ENCODE measurements around the gene LEPR.

Gene LEPR

DNA sequence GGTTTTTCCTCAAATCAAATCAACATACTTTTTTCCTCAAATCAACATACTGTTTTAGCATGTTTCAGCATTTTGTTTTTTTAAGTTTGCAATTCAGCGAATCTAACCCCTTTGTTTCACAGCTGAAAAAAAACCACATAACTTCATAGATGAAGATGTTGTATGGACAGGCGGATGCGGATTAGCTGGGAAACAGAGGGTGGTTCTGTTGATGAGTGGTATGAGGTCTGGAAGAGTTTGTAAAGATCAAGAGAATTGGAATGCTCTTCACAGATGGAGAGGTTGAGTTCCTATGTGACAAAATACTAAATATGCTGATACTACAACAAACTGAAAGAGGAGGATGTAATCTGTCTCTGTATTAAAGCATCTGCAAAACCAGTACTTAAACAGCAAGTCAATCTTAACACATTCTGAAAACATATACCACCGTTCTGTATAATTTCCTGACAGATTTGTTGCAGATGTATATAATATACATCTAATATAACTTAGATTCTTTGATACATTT is 10.6 kb upstream of the LEPR start:
- no peak for DNase-seq (ENCODE audit: low spot score)

DNA sequence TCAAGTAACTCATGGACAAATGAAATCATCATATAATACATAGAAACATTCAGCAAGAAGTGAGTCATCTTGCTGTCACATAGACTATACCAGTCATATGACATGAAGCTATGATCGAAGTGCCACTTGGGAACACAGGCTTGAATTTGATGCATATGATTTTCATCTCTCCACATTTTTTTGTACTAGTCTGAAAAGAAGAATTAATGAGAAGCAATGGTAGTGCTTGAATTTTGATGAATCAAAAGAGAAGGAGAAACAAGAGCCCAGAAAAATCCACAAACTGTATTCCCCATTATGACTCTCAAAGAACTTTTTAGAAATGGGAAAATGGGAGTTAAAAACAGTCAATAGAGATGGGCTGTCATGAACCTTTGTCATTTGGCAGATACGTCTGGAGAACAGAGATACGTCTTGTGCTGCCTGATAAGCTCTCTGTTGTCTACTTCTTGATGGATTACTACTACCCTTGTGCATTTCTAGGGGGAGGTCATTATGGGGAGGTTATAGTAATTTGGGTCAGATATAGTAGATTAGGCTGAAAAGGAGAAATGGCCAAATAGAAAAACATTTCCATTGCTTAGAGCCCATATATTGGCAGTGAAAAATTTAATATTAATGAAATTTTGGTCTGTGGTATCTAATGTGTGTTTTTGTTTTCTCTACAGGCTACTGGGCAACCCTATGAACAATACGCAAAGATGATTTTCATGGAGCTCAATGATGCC is 8.0 kb upstream of the LEPR start:
- DNase-seq (ENCODE audit: low spot score) = no peak

DNA sequence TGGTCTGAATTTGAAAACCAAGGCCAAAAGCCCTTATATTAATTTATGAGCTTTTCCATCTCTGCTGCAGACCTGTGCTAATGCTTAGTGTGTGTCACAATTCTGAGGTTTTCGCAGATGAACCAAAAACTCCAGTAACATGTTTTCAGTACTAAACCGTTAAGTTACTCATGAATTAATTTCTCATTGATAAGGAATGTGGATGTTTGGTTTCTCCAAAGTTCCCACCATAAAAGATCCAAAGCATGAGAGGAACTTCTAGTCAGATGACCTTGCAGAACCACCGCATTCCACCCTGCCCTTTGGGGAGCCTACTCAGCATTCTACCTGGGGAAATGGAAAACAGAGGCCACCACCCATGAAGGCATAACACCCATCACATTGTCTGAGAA is 7.5 kb upstream of the LEPR start:
- no peak for DNase-seq (ENCODE audit: low spot score)

DNA sequence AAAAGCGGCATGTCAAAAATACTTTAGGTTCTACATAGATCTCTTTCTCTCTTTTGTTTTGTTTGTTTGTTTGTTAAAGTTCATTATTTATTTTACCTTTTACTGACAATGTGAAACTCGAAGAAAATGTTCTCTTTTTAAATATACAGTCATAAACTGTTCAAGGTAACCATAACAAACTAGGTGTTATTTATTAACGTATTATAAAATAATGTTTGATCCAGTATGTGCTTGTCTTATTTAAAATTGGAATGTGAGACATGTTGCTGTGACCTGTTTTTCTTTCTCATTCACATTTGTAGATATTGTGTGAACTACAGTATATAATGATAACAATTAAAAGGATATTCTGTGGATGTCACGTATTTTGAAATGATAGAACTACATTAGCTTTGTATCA is 5.9 kb upstream of the LEPR start:
- no peak for DNase-seq (ENCODE audit: low spot score)

DNA sequence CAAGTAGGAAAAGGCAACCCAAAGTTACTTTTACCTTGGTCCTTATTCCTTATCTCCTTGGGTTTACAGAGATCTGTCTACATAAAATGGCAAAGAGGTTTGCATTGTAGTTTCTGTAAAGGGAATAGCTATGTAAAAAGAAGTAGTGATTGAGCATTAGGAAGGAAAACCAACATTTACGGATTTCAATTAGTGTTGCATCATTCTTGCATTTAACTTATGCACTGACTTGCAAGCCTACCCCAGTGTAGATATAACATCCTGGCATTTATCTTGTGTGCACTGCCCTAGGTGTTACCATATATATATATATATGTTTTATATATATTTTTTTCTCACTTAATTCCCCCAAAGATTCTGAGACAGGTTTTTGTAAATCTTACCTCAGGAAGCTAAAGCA is 3.7 kb upstream of the LEPR start:
- no peak for DNase-seq (ENCODE audit: low spot score)

DNA sequence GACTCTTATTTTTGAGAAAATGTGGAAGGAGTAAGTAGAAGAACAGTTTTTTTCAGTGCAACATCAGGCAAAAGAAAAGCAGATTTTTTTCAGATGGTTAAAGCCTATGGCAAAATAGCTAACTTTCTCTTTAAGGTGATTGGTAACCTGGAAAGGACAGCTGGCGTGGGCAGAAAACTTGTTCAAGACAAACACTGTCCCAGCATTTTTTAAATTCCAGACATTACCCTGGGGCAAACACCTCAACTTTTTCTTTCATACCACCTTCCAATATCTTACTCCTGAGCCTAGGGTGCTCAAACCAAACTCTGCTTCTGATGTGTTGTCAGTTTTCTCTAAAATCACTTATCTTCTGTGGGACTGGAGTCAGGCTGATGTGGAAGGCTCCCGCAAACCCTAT is 2.7 kb upstream of the LEPR start:
- DNase-seq (ENCODE audit: low spot score) = no peak

DNA sequence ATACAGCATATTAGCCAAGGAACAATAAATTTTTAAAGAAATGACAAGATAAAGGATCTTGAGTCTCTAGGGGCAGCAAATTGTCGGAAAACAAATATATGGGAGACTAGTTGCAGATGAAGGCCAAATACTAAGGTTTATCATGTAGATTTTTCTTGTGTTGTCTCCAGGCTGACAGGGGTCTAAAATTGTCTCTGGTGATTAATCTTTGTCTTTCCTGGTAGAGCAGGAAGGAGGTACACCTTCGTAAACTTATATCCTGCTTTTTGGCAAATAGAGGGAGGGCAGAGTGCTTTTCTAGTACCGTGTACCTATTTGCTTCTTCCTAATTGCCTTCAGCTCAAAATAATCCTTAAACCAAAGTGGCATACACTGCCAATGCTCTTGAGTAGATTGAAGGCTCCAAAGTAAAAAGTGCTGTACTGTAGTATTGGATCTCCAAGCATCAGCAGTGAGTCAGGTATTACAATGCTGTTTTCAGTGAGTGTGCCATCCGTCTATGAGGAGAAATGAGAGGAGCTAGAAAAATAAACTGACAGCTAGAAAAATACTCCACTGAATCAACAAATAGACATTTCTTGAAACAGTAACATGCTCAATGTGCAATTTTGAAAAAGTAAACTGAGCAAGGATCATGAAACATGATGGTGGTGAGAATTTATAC is 1.8 kb upstream of the LEPR start:
- DNase-seq (ENCODE audit: low spot score) = no peak

DNA sequence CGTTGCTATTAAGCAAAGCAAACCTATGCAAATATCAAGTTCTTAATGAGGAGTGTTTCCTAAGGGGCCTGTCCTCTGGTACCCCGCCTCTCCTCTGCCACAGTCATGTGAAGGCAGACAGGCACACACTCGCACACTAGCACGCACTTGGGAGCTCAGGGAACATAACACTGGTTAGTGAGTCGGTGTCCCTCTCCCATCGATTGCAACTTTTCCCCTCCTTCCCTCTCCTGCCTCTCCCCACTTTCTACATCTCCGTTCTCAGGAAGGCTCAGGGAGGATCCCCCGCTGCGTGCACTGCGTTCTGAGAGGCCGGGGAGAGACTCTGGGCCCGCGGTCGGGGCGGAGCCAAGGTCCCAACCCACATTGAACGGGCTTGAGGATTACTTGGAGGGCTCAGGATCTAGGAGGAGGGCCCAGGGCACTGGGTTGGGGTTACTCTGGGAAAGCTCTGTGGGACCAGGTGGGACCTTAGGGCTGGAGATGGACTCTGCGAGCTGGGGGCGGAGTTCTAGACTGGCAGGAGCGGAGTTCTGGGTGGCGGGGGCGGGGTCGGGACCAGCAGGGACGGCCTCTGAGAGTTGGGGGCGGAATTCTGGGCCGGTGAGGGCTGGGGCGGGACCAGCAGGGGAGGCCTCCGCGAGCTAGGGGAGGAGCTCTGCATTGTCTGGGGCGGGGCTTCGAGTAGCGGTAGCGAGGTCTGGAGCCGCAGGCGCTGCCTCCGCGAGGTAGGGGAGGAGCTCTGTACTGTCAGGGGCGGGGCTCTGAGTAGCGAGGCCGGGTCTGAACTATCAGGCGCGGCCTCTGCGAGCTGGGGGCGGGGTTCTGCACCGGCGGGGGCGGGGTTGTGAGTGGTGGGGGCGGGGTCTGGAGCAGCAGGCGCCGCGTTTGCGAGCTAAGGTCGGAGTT is 533 bp upstream of the LEPR start:
- peak; percentile 95 for DNase-seq (ENCODE audit: low spot score)

DNA sequence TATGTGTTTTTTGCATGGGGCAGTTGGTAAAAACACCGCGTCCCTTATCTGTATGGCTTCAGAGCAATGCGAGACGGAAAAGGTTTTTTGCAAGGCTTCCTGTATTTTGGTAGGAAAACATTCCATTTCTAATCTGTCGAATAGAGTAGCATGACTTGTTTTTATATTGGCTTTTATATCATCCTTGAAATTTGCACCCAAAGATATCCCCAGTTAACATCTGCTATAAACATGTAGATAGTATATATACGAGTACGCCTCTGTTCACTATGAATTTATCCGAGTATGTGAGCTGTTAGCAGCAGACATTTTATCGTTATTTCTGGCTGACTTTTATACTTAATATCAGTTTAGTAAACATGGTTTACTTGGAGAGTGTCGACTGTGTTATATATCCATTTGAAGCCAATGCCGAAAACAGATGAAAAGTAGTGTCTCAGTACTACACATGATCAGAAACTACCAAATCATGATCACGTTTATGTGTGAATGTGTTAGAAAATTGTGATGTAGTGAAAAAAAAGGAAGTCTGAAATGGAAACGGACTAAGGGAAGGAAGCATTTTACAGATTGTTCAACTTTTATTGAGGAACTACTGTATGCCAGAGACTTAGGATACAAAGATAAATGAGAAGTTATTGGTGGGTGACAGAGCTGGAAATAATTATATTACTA is 1.0 kb downstream of the LEPR start:
- no peak for DNase-seq (ENCODE audit: low spot score)

DNA sequence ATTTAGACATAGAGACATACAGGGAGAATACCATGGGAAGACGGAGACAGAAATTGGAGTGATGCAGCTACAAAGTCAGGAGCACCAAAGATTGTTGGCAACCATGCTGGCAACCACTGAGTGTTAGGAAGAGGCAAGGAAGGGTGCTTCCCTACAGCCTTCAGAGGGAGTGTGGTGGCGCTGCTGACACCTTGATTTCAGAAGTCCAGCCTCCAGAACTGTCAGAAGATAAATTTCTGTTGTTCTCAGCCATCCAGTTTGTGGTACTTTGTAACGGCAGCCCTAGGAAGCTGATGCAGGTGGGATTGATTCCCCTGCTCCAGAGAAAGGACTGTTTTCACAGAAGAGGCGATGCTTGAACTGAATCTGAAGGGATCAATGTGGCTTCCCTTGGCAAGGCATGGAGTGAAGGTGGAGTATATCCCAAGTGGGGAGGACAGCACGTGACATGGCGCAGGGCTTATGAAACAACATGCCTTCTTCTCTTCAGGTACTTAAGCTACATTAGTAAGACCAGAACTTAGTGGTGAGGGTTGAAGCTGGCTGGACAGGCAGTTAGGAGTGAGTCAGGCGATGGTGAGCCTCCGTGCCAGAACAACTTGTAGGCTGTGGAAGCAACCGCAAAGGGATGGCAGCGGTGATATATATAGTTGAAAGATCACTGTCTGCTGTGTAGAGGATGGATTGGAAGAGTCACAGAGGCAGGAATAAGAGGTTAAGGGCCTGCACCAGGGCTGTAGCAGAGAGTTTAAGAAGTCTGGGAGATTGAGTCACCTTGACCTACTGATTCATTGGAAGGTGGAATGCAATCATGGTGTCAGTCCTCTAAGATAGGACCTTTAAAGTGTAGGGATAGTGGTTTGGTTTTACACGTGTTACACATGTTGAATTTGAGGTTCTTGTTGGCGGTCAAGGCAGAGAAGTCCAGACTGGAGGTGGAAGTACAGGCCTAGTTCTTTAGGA is 2.1 kb downstream of the LEPR start:
- no peak for DNase-seq (ENCODE audit: low spot score)

DNA sequence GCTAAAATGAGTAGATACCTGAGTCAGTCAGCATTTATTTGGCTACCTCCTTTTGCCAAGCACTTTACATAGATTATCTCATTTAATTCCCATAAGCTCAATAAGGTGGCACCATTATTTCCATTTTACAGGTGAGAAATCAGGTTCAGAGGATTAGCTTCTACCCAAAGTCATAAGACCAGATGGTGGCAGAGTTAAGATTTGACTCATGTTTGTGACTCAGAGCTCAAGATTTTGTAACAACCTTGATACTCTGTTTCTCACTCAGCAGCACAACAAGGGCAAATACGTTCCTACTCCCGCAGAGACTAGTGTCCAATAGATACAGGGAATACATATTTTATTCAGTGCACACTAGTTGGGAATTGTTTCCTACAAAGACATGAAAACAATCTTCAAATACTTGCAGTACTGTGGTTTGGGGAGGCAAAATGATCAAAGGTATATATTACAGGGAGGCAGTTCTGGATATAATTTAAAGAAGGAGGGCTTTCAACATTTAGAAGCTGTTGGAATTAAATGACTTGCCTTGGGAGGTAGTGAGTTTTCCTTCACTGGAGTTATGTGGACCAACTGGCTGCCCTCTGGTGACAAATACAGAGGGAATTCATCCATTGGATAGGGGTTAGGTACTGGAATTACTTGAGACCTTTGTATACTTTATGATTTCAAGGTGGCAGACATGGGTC is 3.6 kb downstream of the LEPR start:
- peak; percentile 20 for DNase-seq (ENCODE audit: low spot score)

DNA sequence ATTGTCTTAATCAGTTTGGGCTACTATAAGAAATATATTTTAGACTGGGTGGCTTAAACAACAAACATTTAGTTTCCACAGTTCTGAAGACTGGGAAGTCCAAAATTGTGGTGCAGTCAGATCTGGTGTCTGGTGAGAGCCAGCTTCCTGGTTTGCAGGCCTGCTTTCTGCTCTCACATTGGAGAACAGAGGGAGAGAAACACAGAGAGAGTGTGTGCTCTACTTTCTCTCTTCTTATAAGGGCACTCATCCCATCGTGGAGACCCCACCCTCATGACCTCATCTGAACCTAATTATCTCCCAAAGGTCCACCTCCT is 4.1 kb downstream of the LEPR start:
- no peak for DNase-seq (ENCODE audit: low spot score)

DNA sequence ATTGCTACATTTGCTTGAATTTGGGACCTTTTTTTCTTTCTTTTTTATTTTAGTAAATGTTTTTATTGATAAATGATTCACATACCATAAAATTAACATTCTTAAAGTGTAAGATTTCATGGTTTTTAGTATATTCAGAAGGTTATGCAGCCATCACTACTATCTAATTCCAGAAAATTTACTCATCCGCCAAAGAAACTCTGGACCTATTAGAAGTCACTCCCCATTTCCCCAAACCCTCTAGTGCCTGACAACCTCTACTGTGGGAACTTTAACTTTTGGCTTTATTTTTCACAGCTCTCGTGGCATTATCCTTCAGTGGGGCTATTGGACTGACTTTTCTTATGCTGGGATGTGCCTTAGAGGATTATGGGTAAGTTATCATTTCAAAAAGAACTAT is 4.5 kb downstream of the LEPR start:
- no peak for DNase-seq (ENCODE audit: low spot score)

DNA sequence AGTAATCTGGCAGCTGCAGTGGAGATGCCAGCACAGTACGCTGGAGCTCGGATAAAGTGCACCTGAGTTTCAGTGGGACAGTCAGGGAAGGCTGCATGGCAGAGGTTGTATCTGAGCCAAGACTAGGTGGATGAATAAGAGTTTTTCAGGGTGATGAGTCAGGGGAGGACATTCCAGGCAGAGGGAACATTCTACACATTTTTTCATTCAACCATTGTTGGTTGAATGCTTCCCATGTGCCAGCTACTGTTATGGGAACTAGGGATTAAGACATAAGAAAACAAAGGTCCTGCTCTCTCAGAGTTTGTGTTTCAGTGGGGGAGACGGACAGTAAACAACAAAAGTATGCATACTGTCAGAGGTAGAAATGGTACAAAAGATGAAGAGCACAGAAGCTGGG is 5.2 kb downstream of the LEPR start:
- DNase-seq (ENCODE audit: low spot score) = peak; percentile 6

DNA sequence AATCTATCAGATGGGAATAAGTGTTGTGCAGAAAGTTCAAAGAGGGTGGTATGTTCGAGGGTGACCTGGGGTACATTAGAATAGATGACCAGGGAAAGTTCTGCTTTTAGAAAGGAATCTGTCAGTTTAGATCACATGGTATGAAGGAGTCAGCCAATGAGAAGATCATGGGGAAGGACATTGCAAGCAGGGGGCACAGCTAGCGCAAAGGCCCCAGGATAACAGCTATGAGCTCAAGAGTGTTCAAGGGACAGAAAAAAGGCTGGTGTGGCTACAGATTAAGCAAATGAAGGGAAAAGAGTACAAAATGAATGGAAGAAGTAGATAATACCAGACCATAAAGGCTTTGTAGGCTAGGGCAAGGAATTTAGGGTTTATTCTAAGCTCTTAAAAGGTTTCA is 8.6 kb downstream of the LEPR start:
- no peak for DNase-seq (ENCODE audit: low spot score)

DNA sequence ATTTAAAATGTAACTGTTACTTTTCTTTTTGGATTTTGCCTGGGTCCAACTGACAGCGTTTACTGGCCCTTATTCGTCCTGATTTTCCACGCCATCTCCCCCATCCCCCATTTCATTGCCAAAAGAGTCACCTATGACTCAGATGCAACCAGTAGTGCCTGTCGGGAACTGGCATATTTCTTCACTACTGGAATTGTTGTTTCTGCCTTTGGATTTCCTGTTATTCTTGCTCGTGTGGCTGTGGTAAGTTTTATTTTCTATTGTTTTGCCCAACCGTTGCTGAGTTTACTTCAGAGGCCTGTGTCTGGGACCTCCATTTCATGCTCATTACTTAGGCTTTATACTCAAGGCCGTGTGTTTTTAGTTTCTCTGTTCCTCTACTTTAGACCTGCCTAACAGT is 9.3 kb downstream of the LEPR start:
- no peak for DNase-seq (ENCODE audit: low spot score)

DNA sequence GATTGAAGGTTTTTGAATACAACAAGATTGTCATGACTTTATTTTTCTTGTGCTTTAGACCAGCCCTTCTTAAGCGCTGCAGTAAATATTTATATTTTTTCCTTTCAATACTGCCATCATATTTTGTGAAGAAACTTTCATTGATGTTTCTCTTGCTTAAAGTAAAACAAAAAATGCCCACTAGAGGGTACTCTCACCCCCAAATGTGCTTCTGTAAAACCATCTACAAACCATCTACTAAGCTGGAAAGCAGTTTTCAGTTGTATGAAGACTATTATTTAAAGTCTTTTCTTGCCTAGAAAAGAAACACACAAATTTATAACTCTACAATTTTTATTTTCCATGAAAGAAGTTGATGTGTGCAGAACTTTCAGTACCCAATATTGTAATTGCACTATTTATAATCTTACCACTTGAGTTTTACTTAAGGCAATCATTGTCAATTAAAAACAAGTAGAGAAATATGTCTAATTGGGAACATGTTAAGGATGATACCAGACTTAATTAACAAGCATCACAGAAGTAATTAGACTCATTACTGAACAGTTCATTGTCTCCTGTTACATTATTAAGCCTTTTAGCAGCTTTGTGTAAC is 10.7 kb downstream of the LEPR start:
- peak; percentile 33 for DNase-seq (ENCODE audit: low spot score)

DNA sequence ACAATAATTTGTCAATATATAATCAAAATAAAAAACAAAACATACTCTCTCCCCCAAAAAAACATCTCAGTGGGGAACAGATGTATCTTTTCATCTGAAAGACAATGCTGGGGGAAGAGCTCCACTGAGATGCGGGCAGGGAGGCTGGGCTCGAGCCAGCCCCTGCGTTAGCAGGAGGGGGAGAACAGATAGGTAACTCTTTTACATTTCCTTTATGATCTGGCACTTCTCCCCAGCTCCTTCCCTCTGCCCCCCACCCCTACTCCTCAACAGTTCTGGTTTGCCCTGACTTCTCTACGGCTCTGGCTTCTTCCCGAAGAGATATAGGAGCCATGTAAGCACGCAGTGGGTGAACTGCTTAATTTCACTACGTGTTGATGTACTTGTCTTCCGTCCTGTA is 12.4 kb downstream of the LEPR start:
- no peak for DNase-seq (ENCODE audit: low spot score)

DNA sequence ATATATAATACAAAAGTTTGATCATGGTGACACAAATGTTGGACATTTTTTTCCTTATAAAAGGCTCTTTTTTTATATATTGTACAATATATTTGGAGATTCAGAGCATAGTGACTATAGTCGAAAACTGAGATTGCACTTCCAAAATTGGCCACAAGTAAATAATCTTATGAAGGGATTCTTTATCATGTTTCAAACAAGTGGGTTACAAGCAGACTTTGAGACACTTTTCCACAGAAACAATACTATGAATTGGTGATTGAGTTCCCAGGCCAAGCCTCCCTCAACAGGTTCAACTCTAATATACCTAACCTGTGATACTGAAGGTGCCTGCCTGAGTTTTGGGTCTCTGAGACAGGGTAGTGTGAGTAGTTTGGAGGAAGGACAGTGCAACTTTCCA is 13.8 kb downstream of the LEPR start:
- no peak for DNase-seq (ENCODE audit: low spot score)

DNA sequence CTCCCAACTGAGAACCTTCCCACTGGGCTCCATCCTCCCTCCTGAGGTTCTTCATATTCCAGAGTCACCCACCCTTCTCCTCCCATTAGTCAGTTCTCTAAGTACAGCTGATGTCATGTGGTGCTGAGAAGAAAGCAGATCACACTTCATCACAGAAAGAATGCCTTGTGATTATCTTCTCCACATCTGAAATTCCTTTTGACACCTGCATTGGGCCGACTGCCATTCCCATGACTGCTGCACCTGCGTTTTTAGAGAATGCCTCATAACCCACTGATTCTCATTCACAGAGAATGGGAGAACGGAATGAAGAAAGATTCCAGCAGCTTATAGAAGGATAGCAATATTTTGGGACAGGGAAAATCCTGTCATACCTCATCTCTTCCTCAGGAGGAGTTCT is 14.3 kb downstream of the LEPR start:
- no peak for DNase-seq (ENCODE audit: low spot score)

Measured in SW480 (cell line).